NCI-H226 (cell line): Measurements from ENCODE around the gene LPA.

Experiments
- DNase-seq: peaks from one replicate; pipeline ENCODE4 v3.0.0-alpha.2; 2015

LPA gene

DNA sequence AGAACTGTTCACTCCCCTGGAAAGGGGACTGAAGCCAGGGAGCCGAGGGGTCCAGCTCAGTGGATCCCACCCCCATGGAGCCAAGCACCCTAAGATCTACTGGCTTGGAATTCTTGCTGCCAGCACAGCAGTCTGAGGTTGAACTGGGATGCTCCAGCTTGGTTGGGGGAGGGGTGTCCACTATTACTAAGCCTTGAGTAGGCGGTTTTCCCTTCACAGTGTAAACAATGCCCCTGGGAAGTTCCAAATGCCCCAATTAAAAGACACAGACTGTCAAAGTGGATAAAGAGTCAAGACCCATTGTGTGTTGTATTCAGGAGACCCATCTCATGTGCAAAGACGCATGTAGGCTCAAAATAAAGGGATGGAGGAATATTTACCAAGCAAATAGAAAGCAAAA lies 150.2 kb downstream of the LPA start:
- no peak for DNase-seq

DNA sequence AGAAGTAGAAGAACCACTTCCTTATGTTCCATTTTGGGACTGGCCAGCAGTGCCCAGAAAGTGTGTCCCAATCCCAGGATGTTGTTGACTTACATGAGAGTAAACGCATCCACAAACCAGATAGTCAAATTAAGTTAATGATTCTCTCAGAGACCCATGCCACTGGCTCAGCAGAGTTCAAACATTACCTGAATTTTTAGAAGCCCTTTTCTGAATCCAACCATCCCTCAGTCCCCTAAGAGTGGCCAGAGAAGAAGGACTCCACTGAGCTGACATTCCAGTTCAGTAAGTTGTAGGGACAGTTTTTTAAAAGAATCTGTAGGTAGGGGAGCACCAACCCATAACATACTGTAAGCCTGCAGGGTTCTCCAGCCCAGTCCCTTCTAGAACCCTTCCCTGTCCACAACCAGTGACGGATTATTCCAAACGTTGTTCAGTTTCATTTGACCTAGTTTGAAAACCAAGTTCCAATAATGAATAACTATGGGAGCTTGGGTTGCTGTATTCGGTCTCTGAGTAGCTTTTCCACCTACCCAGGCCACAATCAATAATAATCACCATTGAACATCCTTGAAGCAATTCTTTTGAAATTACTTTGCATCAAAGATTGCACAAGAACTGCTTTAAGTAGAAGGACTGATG lies 153.0 kb downstream of the LPA start:
- DNase-seq: no peak

DNA sequence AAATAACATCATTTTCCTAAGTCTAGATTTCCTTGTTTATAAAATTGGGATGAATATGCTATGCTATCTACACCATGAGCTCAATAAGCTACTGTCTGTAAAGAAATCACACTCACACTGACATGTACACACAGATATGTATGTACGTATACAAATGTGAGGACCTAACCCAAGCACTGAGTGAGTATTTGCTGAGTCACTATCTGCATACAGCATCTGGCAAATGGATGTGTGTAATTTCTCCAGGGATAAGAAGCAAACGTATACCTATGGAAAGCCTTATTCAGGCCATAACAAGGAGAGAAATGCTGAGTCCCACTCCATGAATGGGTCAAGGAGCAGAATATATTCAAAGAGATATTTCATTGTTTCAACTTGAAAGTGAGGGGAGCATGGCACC lies 153.9 kb downstream of the LPA start:
- no peak for DNase-seq

DNA sequence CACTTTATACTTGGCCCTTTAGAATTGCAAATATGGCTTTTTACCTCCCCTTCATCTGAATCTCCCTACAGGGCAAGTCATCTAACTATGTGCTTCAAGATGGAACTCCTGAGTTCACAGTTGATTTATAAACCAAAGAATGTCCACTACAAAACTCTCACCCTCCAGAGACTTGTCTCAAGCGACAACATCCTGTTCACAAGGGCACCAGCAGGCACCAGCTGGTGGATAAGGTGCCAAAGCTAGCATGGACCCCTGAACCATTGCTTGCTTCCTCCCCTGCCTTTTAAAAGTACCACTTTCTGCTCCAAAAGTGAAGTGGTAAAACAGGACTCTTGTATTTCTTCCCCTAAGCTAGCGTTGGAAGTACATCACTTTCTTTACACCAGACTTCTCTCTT lies 154.5 kb downstream of the LPA start:
- no peak for DNase-seq

DNA sequence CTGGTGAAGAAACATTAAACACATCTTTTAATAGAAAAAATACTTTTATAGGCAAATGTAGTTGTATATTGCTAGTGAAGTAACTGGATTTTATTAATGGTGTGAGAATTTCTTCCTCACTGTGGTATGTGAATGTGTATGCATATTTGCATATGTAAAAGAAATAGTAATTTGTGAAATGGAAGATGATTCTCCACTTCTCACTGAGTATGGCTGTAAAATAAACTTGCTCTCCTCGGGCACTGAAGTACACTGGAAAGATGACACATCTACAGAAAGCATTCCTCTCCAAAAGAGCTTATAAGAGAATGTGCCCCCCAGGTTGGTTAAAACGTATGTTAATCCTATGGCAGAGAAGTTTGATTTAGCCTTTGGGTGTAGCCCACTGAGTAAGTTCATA lies 155.5 kb downstream of the LPA start:
- no peak for DNase-seq

DNA sequence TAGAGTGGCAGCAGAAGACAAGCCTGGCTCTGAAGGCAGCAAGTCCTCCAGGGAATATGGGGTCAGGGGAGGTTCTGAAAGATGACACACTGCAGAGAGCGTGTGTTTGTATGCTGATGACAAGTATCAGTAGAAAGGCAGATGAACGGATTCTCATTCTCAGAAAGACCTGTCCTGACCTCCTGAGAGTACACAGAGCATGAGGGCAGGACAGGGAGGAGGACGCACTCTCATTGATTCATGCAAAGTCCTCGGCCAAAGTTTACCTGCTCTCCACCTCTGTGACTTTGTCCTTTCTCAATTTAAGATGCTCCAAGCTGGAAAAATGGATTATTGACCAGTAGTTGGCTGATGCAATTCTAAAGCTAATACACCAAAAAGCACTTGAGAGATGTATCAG lies 156.7 kb downstream of the LPA start:
- no peak for DNase-seq

DNA sequence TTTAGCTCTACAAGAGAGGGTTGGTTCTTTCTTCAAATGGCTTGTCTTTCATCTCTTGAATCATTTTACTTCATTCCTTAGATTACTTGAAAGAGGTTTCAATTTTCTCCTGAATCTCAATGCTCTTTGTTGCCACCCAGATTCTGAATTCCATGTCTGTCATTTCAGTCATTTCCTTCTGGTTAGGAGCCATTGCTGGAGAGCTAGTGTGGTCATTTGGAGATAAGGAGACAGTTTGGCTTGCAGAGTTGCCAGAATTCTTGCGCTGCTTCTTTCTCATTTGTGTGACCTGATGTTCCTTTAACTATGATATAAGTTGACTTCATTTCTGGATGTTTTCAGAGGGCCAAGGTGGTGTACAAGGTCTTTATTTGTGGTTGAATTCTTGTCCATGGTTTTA lies 158.1 kb downstream of the LPA start:
- DNase-seq: no peak

DNA sequence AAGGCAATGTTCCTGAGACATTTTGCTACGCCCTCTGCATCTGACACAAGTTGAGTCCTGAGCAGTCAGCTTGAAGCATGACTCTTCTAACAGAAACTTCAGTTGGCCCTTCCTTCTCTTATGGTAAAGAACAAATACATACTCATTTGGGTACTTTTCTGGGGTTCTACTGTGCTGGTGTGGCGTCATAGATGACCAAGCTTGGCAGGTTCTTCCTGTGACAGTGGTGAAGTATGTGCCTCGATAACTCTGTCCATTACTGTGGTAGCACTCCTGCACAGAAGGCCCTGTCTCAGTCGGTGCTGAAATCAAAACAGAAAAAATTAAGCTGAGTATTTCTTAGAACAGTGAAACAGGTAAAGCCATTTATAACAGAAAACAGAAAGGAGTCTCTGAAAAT lies 163.4 kb downstream of the LPA start:
- DNase-seq: no peak

DNA sequence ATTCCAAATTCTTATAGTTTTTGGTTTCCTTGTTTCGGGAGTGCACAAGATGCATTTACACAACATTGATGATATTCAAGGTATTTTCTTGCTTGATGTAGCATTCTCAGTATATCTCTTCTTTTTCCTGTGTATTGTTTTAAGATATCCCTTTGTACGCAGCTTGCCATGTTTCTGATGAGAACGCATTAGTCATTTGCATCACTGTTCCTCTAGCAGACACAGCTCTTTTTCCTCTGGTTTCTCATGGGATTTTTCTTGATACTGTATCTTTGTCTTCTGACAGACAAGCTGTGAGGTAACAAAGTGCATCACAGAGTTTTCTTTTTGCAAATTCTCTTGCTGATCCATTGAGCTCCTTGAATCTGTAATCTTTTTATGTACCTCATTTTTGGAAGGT lies 169.5 kb downstream of the LPA start:
- DNase-seq: no peak

DNA sequence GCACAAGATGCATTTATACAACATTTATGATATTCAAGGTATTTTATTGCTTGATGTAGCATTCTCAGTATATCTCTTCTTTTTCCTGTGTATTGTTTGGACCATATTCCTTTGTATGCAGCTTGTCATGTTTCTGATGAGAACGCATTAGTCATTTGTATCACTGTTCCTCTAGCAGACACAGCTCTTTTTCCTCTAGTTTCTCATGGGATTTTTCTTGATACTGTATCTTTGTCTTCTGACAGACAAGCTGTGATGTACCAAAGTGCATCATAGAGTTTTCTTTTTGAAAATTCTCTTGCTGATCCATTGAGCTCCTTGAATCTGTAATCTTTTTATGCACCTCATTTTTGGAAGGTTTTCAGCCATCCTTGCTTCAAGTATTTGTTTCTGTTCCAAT lies 175.0 kb downstream of the LPA start:
- DNase-seq: no peak

DNA sequence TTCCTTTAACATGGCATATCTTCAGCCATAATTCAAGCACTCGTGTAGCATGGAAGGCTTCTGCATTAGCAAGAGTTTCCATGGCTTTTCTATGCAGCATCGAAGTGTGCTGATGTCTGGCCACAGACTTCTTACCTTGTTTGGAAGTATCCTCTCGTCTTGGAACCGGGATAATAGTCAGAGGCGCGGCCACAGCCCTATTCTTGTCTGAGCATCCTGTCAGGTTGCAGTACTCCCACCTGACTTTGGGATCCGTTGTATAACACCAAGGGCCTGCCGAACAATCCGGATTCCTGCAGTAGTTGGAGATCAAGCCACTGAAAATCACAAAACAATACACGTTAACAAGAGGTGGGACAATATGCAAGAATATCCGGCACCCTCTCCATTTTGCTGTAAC lies 177.0 kb downstream of the LPA start:
- no peak for DNase-seq
